H1 (cell line): ENCODE data around the gene GKAP1. TPM values are rescaled to one million over a fixed set of nuclear protein-coding genes. Genes with fewer than 3 reads are reported as not detected.

Experiments
- CTCF ChIA-PET: fragments of 300-600 bp; sonication (Branson Sonifier 250); formaldehyde crosslinking; loops from one replicate; lab custom pipeline; 2021; ENCODE audit not compliant: partially characterized antibody; lab: Charles Lee
- POLR2A ChIA-PET: fragments of 300-600 bp; sonication (Branson Sonifier 250); formaldehyde crosslinking; loops from one replicate; lab custom pipeline; 2021; ENCODE audit warnings: inconsistent platforms; ENCODE audit not compliant: partially characterized antibody; lab: Charles Lee
- DNase-seq, 2 experiments: peaks; one replicate each; pipeline versions ENCODE4 v3.0.0 to v3.0.0-alpha.2; 2010 to 2022; ENCODE audit warnings: low spot score in 2 of 2, low read depth in 1 of 2, mixed read lengths in 1 of 2
- FAIRE-seq: peaks from 2 replicates; lab custom pipeline; 2011; peaks lifted over from hg19 to GRCh38; lab: Jason Lieb, UNC
- H2AFZ ChIP-seq: 2 replicates; pipeline ENCODE4 v1.8.1; 2012; ENCODE audit warnings: low read length, inconsistent platforms
- H2AK5ac ChIP-seq: 2 replicates; pipeline ENCODE4 v1.6.1; 2013; ENCODE audit warnings: low read depth, low read length
- H2BK120ac ChIP-seq: replicated peaks from 2 replicates; pipeline ENCODE3; 2013; ENCODE audit warnings: low read depth, low read length, inconsistent platforms
- H2BK12ac ChIP-seq: 2 replicates; pipeline ENCODE4 v1.6.1; 2013; ENCODE audit warnings: low read depth, low read length
- H2BK15ac ChIP-seq: 2 replicates; pipeline ENCODE4 v1.6.1; 2013; ENCODE audit warnings: low read length
- H2BK20ac ChIP-seq: 2 replicates; pipeline ENCODE4 v1.6.1; 2013; ENCODE audit warnings: low read length
- H2BK5ac ChIP-seq: 2 replicates; pipeline ENCODE4 v1.6.1; 2013; ENCODE audit warnings: low read depth, low read length
- H3K14ac ChIP-seq: 2 replicates; pipeline ENCODE4 v1.6.1; 2013; ENCODE audit warnings: inconsistent platforms; ENCODE audit not compliant: insufficient read length
- H3K18ac ChIP-seq: 2 replicates; pipeline ENCODE4 v1.6.1; 2013; ENCODE audit warnings: low read length; ENCODE audit errors: extremely low read depth
- H3K23ac ChIP-seq: 2 replicates; pipeline ENCODE4 v1.6.1; 2013; ENCODE audit warnings: inconsistent platforms; ENCODE audit not compliant: insufficient read length
- H3K23me2 ChIP-seq: 2 replicates; pipeline ENCODE4 v1.6.1; 2013; ENCODE audit warnings: low read depth, low read length
- H3K27ac ChIP-seq: 2 replicates; pipeline ENCODE4 v1.6.1; 2011; ENCODE audit warnings: low read depth, low read length, inconsistent platforms
- H3K27me3 ChIP-seq, 4 experiments: replicated peaks in 1 of 4; 1 replicate in 1 of 4; 2 replicates in 3 of 4; pipeline versions ENCODE4 v1.6.1 to v1.8.1; 2011 to 2013; ENCODE audit warnings: low read length in 3 of 4, mild to moderate bottlenecking in 3 of 4, inconsistent platforms in 2 of 4, mixed read lengths in 2 of 4, moderate library complexity in 1 of 4; ENCODE audit not compliant: control insufficient read depth in 3 of 4, insufficient read depth in 3 of 4; ENCODE audit errors: extremely low read depth in 1 of 4
- H3K36me3 ChIP-seq, 4 experiments: 2 replicates each; pipeline versions ENCODE4 v1.6.1 to v1.8.1; 2011 to 2013; ENCODE audit warnings: mild to moderate bottlenecking in 4 of 4, low read length in 3 of 4, moderate library complexity in 2 of 4, control low read depth in 1 of 4, inconsistent platforms in 1 of 4; ENCODE audit not compliant: insufficient read depth in 4 of 4, control insufficient read depth in 2 of 4
- H3K4ac ChIP-seq: replicated peaks from 2 replicates; pipeline ENCODE3; 2013; ENCODE audit warnings: low read length, low read depth, mixed read lengths, inconsistent platforms; ENCODE audit not compliant: insufficient read length
- H3K4me1 ChIP-seq, 4 experiments: replicated peaks in 1 of 4; 1 replicate in 1 of 4; 2 replicates in 3 of 4; pipeline versions ENCODE4 v1.6.1 to v1.8.1; 2011 to 2013; ENCODE audit warnings: low read length in 3 of 4, inconsistent platforms in 2 of 4, mixed read lengths in 1 of 4; ENCODE audit not compliant: insufficient read depth in 4 of 4, control insufficient read depth in 3 of 4
- H3K4me2 ChIP-seq, 2 experiments: 2 replicates each; pipeline versions ENCODE4 v1.6.1 to v1.8.1; 2011 to 2013; ENCODE audit warnings: low read depth in 2 of 2, low read length in 2 of 2, control low read depth in 1 of 2, inconsistent platforms in 1 of 2, mild to moderate bottlenecking in 1 of 2; ENCODE audit not compliant: insufficient read depth in 1 of 2
- H3K4me3 ChIP-seq, 4 experiments: fragments of 200-600, 300-600 bp in 1 of 4; sonication (generic), shearing (Covaris generic), sonication (Bioruptor Twin) in 1 of 4; 2 replicates each; pipeline versions ENCODE4 v1.5.1 to v1.8.1; 2011 to 2016; ENCODE audit warnings: low read length in 4 of 4, low read depth in 3 of 4, control low read depth in 2 of 4, inconsistent platforms in 2 of 4, mild to moderate bottlenecking in 2 of 4, mixed read lengths in 1 of 4, moderate library complexity in 1 of 4; ENCODE audit not compliant: insufficient read depth in 2 of 4; ENCODE audit errors: extremely low read depth in 1 of 4
- H3K56ac ChIP-seq: replicated peaks from 2 replicates; pipeline ENCODE3; 2013; ENCODE audit warnings: low read depth, mild to moderate bottlenecking, mixed read lengths, low read length, inconsistent platforms; ENCODE audit not compliant: insufficient read length
- H3K79me1 ChIP-seq: 2 replicates; pipeline ENCODE4 v1.6.1; 2013; ENCODE audit warnings: low read depth, low read length, control low read depth
- H3K79me2 ChIP-seq, 2 experiments: 2 replicates each; pipeline versions ENCODE4 v1.6.1 to v1.8.1; 2012 to 2013; ENCODE audit warnings: low read length in 2 of 2, mild to moderate bottlenecking in 2 of 2, inconsistent platforms in 1 of 2; ENCODE audit not compliant: insufficient read depth in 2 of 2, control insufficient read depth in 1 of 2
- H3K9ac ChIP-seq, 4 experiments: replicated peaks in 1 of 4; 1 replicate in 1 of 4; 2 replicates in 3 of 4; pipeline versions ENCODE4 v1.6.1 to v1.8.1; 2011 to 2013; ENCODE audit warnings: low read depth in 3 of 4, low read length in 3 of 4, control low read depth in 2 of 4, mild to moderate bottlenecking in 2 of 4, moderate library complexity in 2 of 4, inconsistent platforms in 1 of 4; ENCODE audit errors: extremely low read depth in 1 of 4
- H3K9me3 ChIP-seq, 2 experiments: 2 replicates each; pipeline versions ENCODE4 v1.6.1 to v1.8.1; 2012 to 2013; ENCODE audit warnings: mild to moderate bottlenecking in 2 of 2, moderate library complexity in 2 of 2, control low read depth in 1 of 2, inconsistent platforms in 1 of 2, low read depth in 1 of 2, low read length in 1 of 2, mixed read lengths in 1 of 2; ENCODE audit not compliant: insufficient read depth in 2 of 2
- H4K20me1 ChIP-seq, 2 experiments: replicated peaks in 1 of 2; 2 replicates each; pipeline versions ENCODE3 to v1.8.1; 2011 to 2013; ENCODE audit warnings: inconsistent platforms in 2 of 2, low read length in 2 of 2, mild to moderate bottlenecking in 1 of 2; ENCODE audit not compliant: insufficient read depth in 2 of 2, control insufficient read depth in 1 of 2
- H4K5ac ChIP-seq: 2 replicates; pipeline ENCODE4 v1.6.1; 2013; ENCODE audit warnings: low read length, low read depth, mixed read lengths, inconsistent platforms; ENCODE audit not compliant: insufficient read length
- H4K8ac ChIP-seq: 2 replicates; pipeline ENCODE4 v1.8.0; 2013; ENCODE audit warnings: mild to moderate bottlenecking, moderate library complexity, low read length, inconsistent platforms; ENCODE audit not compliant: insufficient read depth; ENCODE audit errors: extremely low read depth
- H4K91ac ChIP-seq: replicated peaks from 2 replicates; pipeline ENCODE3; 2013; ENCODE audit warnings: low read length, mixed read lengths, inconsistent platforms; ENCODE audit not compliant: insufficient read length
- EGR1 ChIP-seq: IDR thresholded peaks from 2 replicates; pipeline ENCODE4 v1.6.1; 2011; ENCODE audit warnings: low read depth, low read length, borderline replicate concordance
- FOSL1 ChIP-seq: IDR thresholded peaks from 2 replicates; pipeline ENCODE4 v1.6.1; 2011; ENCODE audit warnings: mild to moderate bottlenecking, low read depth, low read length, moderate library complexity; ENCODE audit not compliant: insufficient read depth
- WGBS, 2 experiments: shearing (Covaris generic) in 1 of 2; methylation state at CpG; one replicate each; pipeline versions ENCODE4 v1.1.6 to v1.1.7; 2013 to 2015; ENCODE audit warnings: low lambda C conversion rate in 2 of 2, mixed read lengths in 2 of 2, inconsistent platforms in 1 of 2, low coverage in 1 of 2, missing lambda C conversion rate in 1 of 2; ENCODE audit not compliant: insufficient replicate concordance in 2 of 2, insufficient coverage in 1 of 2, insufficient read length in 1 of 2; ENCODE audit errors: extremely low coverage in 1 of 2, missing lambda C conversion rate in 1 of 2; 5-methylcytosine and 5-hydroxymethylcytosine counted together
- polyA plus RNA-seq, 7 experiments: library from polyadenylated mRNA; depleted of rRNA in 3 of 7; stranded (reverse) in 5 of 7; unstranded in 2 of 7; fragments of >200 nt in 5 of 7; fragments of 200-250 nt in 2 of 7; gene quantifications; 1 replicate in 5 of 7; 2 replicates in 1 of 7; 4 replicates in 1 of 7; pipeline versions ENCODE4 v1.2.1 to v1.2.3, GENCODE V29; 2011 to 2013; ENCODE audit warnings: missing spikeins in 2 of 7, mixed read lengths in 2 of 7
- total RNA-seq: library from RNA; stranded (reverse); fragmentation: NEBNext Ultra II Directional; extraction: Animal tissue kit (Norgen Biotek cat#: 25700); gene quantifications from 2 replicates; pipeline ENCODE4 v1.2.1, GENCODE V29; 2021

GKAP1 gene
- total and polyA plus RNA-seq, 2 of the 8 experiments (the other 6 are each of a cell fraction or from before 2014, with no cell fraction given), result 0.97 to 5.3 TPM

DNA sequence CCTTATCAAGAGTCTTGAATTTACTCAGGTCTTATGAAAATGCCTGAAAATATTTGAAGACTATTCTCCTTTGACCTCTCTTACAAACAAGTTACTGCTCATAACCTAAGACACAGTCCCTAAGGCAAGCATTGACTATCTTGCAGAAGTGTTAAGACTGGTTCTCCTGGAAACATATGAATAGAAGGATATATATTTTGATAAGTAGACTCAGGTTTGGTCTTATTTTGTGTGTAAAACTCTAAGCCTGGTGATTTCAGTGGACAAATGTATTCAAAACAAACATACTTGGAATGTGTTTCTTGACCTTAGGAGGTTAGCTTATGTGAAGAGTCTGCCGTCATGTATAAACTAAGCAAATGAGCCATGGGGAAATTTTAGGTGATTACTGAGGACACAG, 102.3 kb downstream of the GKAP1 start:
- Histone ChIP-seq H4K20me1 (no peaks in the 10 kb centered on the region), H3K18ac (no peak overlapping the region), H2BK120ac (no peak overlapping the region), H3K56ac (no peak overlapping the region), H3K4me2 (no peak overlapping the region), H3K79me2 (no peaks in the 10 kb centered on the region), H3K27me3 (no peaks in the 10 kb centered on the region), H3K79me1 (no peaks in the 10 kb centered on the region), H3K14ac (no peak overlapping the region), H3K4ac (no peak overlapping the region), H4K5ac (no peak overlapping the region), H3K9ac (no peak overlapping the region), H2BK5ac (no peak overlapping the region), H3K4me3 (no peak overlapping the region), H4K8ac (no peak overlapping the region), H2BK20ac (no peak overlapping the region), H2AFZ (no peak overlapping the region), H2BK12ac (no peak overlapping the region), H3K4me1 (no peaks in the 10 kb centered on the region), H3K23me2 (no peaks in the 10 kb centered on the region), H3K9me3 (peaks cover 0 to 2% of the 10 kb centered on the region in 2 experiments; a peak in 1 of 4 replicates), H3K36me3 (no peaks in the 10 kb centered on the region), H4K91ac (no peak overlapping the region), H3K23ac (no peak overlapping the region), H2BK15ac (no peak overlapping the region), H2AK5ac (no peak overlapping the region), H3K27ac (no peak overlapping the region)
- no peak for TF ChIP-seq FOSL1
- TF ChIP-seq EGR1, result no peak
- WGBS, 2 experiments, result 86% methylated on average over 1 of the region's 1 CpG; no CpG with 5 or more reads in 1 of the 2 experiments
- ChIA-PET POLR2A (no interaction called here), CTCF (interaction anchor here (1.3 kb wide), 1 partner anchor 34 kb away, joined by 3 read pairs; no protein-coding TSS in a partner anchor)
- DNase-seq, result no peak
- no peak for FAIRE-seq
